ENCODE results near the gene HMGB1.

Gene HMGB1

GRCh38 chr13:30499338-30499737 is 33.6 kb upstream of the HMGB1 start:
- H3K4me3 ChIP-seq (ENCODE audit: control insufficient read depth, low read depth, low read length): no peak overlapping the region
- DNase-seq (ENCODE audit: low read depth): no peak
- TF ChIP-seq CTCF (conservative IDR thresholded peaks at IDR 0.05; ENCODE audit: control insufficient read depth, insufficient read depth, low read depth, low read length): no peak

DNA sequence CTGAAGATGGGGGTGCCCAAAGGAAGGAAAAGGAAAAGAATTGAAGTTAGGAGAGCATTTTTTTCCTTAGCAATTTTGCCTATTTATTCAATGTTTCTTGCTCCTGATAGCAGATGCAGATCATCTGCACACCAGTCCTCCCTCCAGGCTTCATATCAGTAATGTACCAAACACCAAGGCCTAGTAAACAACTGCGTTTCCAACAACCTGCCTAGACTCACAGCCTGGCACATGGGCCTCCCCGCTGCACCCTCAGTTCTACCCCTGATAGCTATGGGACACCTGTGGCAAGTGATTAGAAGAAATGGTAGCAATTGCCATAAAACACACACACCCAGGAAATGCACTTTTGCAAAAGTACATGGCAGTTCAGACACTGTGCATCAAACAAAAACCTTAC is 30.4 kb upstream of the HMGB1 start:
- TF ChIP-seq CTCF (conservative IDR thresholded peaks at IDR 0.05; ENCODE audit: control insufficient read depth, insufficient read depth, low read depth, low read length): no peak
- H3K4me3 ChIP-seq (ENCODE audit: control insufficient read depth, low read depth, low read length): no peak overlapping the region
- no peak for DNase-seq (ENCODE audit: low read depth)

DNA sequence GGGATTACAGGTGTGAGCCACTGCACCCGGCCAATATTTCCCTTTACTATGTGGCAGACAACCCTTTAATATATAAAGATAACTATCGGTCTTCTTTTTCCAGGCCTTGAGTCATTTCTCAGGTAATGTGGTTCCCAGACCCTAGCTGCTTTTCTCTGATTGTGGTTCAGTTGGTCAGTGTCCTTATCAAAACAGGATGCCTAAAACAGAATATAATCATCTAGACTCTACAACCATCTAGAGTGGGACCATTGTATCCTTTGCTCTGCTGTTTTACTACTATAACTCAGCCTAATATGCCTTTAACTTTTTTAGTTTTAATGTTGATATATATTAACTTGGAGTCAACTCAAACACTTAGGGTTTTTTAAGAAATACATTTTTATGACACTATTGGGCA is 30.0 kb upstream of the HMGB1 start:
- no peak overlapping the region for H3K4me3 ChIP-seq (ENCODE audit: control insufficient read depth, low read depth, low read length)
- no peak for TF ChIP-seq CTCF (conservative IDR thresholded peaks at IDR 0.05; ENCODE audit: control insufficient read depth, insufficient read depth, low read depth, low read length)
- DNase-seq (ENCODE audit: low read depth): no peak

- DNase-seq (ENCODE audit: low read depth): no peak
- TF ChIP-seq CTCF (conservative IDR thresholded peaks at IDR 0.05; ENCODE audit: control insufficient read depth, insufficient read depth, low read depth, low read length): no peak
- H3K4me3 ChIP-seq (ENCODE audit: control insufficient read depth, low read depth, low read length): no peak overlapping the region
These were observed 28.1 kb upstream of the HMGB1 start for GRCh38 chr13:30493658-30494381.

- no peak for DNase-seq (ENCODE audit: low read depth)
- no peak for TF ChIP-seq CTCF (conservative IDR thresholded peaks at IDR 0.05; ENCODE audit: control insufficient read depth, insufficient read depth, low read depth, low read length)
- no peak overlapping the region for H3K4me3 ChIP-seq (ENCODE audit: control insufficient read depth, low read depth, low read length)
These were observed 21.3 kb upstream of the HMGB1 start for GRCh38 chr13:30487075-30487470.

- no peak overlapping the region for H3K4me3 ChIP-seq (ENCODE audit: control insufficient read depth, low read depth, low read length)
- no peak for TF ChIP-seq CTCF (conservative IDR thresholded peaks at IDR 0.05; ENCODE audit: control insufficient read depth, insufficient read depth, low read depth, low read length)
- no peak for DNase-seq (ENCODE audit: low read depth)
These were observed 20.7 kb upstream of the HMGB1 start for GRCh38 chr13:30486230-30487074.

All from fibroblast of mammary gland (primary cell).